Fibroblast of gingiva (primary cell): ENCODE measurements around the gene SF3B6.
"Not testable (repeated sequence)": the region's sequence is repeated elsewhere in the genome, so short reads cannot be mapped to it uniquely, and the experiment has no call there.

Source experiments
- DNase-seq: peaks from one replicate; pipeline ENCODE4 v3.0.0-alpha.2; 2011; ENCODE audit warnings: low read depth

The SF3B6 gene

GRCh38 chr2:24093270-24093669 lies 17.1 kb upstream of the SF3B6 start:
- DNase-seq: not testable (repeated sequence)

GRCh38 chr2:24088821-24089359 lies 12.8 kb upstream of the SF3B6 start:
- no peak for DNase-seq

GRCh38 chr2:24087032-24087431 lies 10.9 kb upstream of the SF3B6 start:
- DNase-seq: no peak

- no peak for DNase-seq
Observed at GRCh38 chr2:24086241-24086640, 10.1 kb upstream of the SF3B6 start.

GRCh38 chr2:24085200-24085489 lies 9.0 kb upstream of the SF3B6 start:
- DNase-seq: no peak

GRCh38 chr2:24084386-24085199 lies 8.5 kb upstream of the SF3B6 start, which contains the start of gene TP53I3:
Gene TP53I3 (minus strand): TSS chr2:24084834. CDS start chr2:24084326, 508 bp downstream.
- peak; percentile 87 for DNase-seq

GRCh38 chr2:24083567-24084385 lies 7.7 kb upstream of the SF3B6 start:
- peak; percentile 79 for DNase-seq

- no peak for DNase-seq
Observed at GRCh38 chr2:24082787-24083566, 6.9 kb upstream of the SF3B6 start.

GRCh38 chr2:24080701-24081100 lies 4.6 kb upstream of the SF3B6 start:
- DNase-seq: peak; percentile 60

- no peak for DNase-seq
Observed at GRCh38 chr2:24077879-24078278, 1.8 kb upstream of the SF3B6 start.

GRCh38 chr2:24077535-24077877 lies 1.4 kb upstream of the SF3B6 start:
- peak; percentile 7 for DNase-seq

GRCh38 chr2:24076849-24077534 lies 866 bp upstream of the SF3B6 start:
- peak; percentile 11 for DNase-seq

- no peak for DNase-seq
Observed at GRCh38 chr2:24075259-24075658, 867 bp downstream of the SF3B6 start.

- no peak for DNase-seq
Observed at GRCh38 chr2:24073816-24074215, 2.3 kb downstream of the SF3B6 start.

GRCh38 chr2:24072259-24072658 lies 3.9 kb downstream of the SF3B6 start:
- no peak for DNase-seq

- DNase-seq: no peak
Observed at GRCh38 chr2:24065341-24065740, 10.8 kb downstream of the SF3B6 start.

- DNase-seq: no peak
Observed at GRCh38 chr2:24058564-24059271, 17.4 kb downstream of the SF3B6 start.

- DNase-seq: no peak
Observed at GRCh38 chr2:24055750-24056149, 20.4 kb downstream of the SF3B6 start.

GRCh38 chr2:24054366-24055010 lies 21.6 kb downstream of the SF3B6 start:
- no peak for DNase-seq

GRCh38 chr2:24052951-24053350 lies 23.2 kb downstream of the SF3B6 start:
- no peak for DNase-seq

GRCh38 chr2:24051833-24052232 lies 24.3 kb downstream of the SF3B6 start:
- no peak for DNase-seq
